ENCODE measurements around the gene MYPN. TPM values are rescaled to one million over a fixed set of nuclear protein-coding genes. Genes with fewer than 3 reads are reported as not detected.

Gene MYPN
- total RNA-seq, 1 experiment from 2014 or later: 6.0 TPM

DNA sequence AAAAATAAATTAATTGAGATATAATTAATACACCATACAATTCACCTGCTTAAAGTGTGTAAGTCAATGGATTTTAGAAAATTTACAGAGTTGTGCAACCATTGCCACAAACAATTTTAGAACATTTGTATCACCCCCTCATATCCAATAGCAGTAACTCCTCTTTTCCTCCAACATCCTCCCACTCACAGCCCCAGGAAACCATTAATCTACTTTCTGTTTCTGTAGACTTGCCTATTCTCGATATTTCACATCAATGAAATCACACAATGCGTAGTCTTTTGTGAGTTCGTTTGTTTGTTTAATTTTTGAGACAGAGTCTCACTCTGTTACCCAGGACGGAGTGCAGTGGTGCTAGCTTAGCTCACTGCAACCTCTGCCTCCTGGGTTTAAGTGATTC, 20.5 kb upstream of the MYPN start:
- Histone ChIP-seq H3K9ac (ENCODE audit: low read length) (peak overlapping the region; percentile 80), H3K36me3 (ENCODE audit: low read depth, low read length) (0 out of 2 replicates have a peak, but pooled peaks cover 5% of the 10 kb centered on the region), H3K27me3 (ENCODE audit: low read length) (no peaks in the 10 kb centered on the region), H3K9me3 (ENCODE audit: low read length) (no peaks in the 10 kb centered on the region), H3K4me1 (ENCODE audit: insufficient read depth, low read length) (peaks cover 92% of the 10 kb centered on the region), H4K20me1 (ENCODE audit: low read length) (no peaks in the 10 kb centered on the region), H3K79me2 (ENCODE audit: low read length) (peaks cover 63% of the 10 kb centered on the region), H3K4me3 (ENCODE audit: low read length) (peak overlapping the region; percentile 66), H3K9me2 (replicated peaks; ENCODE audit: low read length) (no peaks in the 10 kb centered on the region), H3F3A (ENCODE audit: low read length, unreplicated experiment) (peaks cover 17% of the 10 kb centered on the region), H3K27ac (ENCODE audit: low read length) (peak overlapping the region; percentile 91), H2AFZ (ENCODE audit: low read length) (no peak overlapping the region; the same call in 1 of the 2 replicates), H3K4me2 (ENCODE audit: low read length) (peak overlapping the region; percentile 85)
- ATAC-seq (no peak), DNase-seq (peak; percentile 49)
- ChIA-PET CTCF (no interaction called here), POLR2A (ENCODE audit: unreplicated experiment) (interaction anchor here (0.7 kb wide), 1 partner anchor 821 kb away, joined by 4 read pairs; no protein-coding TSS in a partner anchor)
- no TSS peak for BruUV-seq (replicated peaks)
- intact Hi-C loops (cut with micrococcal nuclease): loop anchor here (5.0 kb wide), 1 partner anchor 244 kb away; the partner anchor contains the start of genes HNRNPH3 and PBLD
- TF ChIP-seq EZH2 (IDR thresholded peaks at IDR 0.05; ENCODE audit: low read length, unreplicated experiment) (no peak), EZH2phosphoT487 (IDR thresholded peaks at IDR 0.05; ENCODE audit: borderline replicate concordance, low read length) (no peak)
- TF ChIP-seq, protein P1, sequence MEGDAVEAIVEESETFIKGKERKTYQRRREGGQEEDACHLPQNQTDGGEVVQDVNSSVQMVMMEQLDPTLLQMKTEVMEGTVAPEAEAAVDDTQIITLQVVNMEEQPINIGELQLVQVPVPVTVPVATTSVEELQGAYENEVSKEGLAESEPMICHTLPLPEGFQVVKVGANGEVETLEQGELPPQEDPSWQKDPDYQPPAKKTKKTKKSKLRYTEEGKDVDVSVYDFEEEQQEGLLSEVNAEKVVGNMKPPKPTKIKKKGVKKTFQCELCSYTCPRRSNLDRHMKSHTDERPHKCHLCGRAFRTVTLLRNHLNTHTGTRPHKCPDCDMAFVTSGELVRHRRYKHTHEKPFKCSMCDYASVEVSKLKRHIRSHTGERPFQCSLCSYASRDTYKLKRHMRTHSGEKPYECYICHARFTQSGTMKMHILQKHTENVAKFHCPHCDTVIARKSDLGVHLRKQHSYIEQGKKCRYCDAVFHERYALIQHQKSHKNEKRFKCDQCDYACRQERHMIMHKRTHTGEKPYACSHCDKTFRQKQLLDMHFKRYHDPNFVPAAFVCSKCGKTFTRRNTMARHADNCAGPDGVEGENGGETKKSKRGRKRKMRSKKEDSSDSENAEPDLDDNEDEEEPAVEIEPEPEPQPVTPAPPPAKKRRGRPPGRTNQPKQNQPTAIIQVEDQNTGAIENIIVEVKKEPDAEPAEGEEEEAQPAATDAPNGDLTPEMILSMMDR (conservative IDR thresholded peaks at IDR 0.05; ENCODE audit: low read depth, low read length): no peak

DNA sequence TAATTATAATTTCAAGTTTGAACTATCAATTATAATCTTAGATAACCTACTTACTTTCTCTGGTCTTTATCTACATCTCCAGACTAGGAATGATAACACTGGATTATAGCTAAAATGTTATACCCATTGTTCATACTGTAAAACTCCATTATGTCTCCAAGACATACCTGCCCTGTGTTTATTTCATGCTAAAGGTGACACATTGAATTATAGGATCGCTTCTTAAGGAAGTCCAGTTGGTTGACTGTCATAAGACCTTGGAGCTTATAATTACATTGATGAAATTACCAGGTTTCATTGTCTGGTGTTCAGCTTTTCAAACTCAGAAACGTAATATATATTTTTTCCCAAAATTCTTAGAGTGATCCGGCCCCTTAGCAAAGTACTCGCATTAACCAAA, 18.7 kb upstream of the MYPN start:
- peak overlapping the region; percentile 85 for H3K4me2 ChIP-seq (ENCODE audit: low read length)
- peaks cover 95% of the 10 kb centered on the region for H3K4me1 ChIP-seq (ENCODE audit: insufficient read depth, low read length)
- DNase-seq (no peak), ATAC-seq (no peak)
- TF ChIP-seq, protein P1 (conservative IDR thresholded peaks at IDR 0.05; ENCODE audit: low read depth, low read length): no peak
- TF ChIP-seq EZH2 (IDR thresholded peaks at IDR 0.05; ENCODE audit: low read length, unreplicated experiment) (no peak), EZH2phosphoT487 (IDR thresholded peaks at IDR 0.05; ENCODE audit: borderline replicate concordance, low read length) (no peak)
- no peaks in the 10 kb centered on the region for H3K9me3 ChIP-seq (ENCODE audit: low read length)
- ChIA-PET CTCF (interaction anchor here (0.8 kb wide), 1 partner anchor 122 kb away, joined by 3 read pairs; no protein-coding TSS in a partner anchor), POLR2A (ENCODE audit: unreplicated experiment) (interaction anchor here (0.5 to 0.9 kb wide), 3 partner anchors 46 to 145 kb away, joined by 5 read pairs; no protein-coding TSS in a partner anchor)
- intact Hi-C loops (cut with micrococcal nuclease): no loop called here
- no peaks in the 10 kb centered on the region for H3K9me2 ChIP-seq (replicated peaks; ENCODE audit: low read length)
- no peaks in the 10 kb centered on the region for H4K20me1 ChIP-seq (ENCODE audit: low read length)
- H3K36me3 ChIP-seq (ENCODE audit: low read depth, low read length): 0 out of 2 replicates have a peak, but pooled peaks cover 5% of the 10 kb centered on the region
- BruUV-seq (replicated peaks): no TSS peak
- H3K79me2 ChIP-seq (ENCODE audit: low read length): peaks cover 76% of the 10 kb centered on the region
- H3K9ac ChIP-seq (ENCODE audit: low read length): peak overlapping the region; percentile 23
- peak overlapping the region; percentile 91 for H3K27ac ChIP-seq (ENCODE audit: low read length)
- peak overlapping the region; percentile 66 for H3K4me3 ChIP-seq (ENCODE audit: low read length)
- H3K27me3 ChIP-seq (ENCODE audit: low read length): no peaks in the 10 kb centered on the region
- H3F3A ChIP-seq (ENCODE audit: low read length, unreplicated experiment): peaks cover 27% of the 10 kb centered on the region
- H2AFZ ChIP-seq (ENCODE audit: low read length): no peak overlapping the region

DNA sequence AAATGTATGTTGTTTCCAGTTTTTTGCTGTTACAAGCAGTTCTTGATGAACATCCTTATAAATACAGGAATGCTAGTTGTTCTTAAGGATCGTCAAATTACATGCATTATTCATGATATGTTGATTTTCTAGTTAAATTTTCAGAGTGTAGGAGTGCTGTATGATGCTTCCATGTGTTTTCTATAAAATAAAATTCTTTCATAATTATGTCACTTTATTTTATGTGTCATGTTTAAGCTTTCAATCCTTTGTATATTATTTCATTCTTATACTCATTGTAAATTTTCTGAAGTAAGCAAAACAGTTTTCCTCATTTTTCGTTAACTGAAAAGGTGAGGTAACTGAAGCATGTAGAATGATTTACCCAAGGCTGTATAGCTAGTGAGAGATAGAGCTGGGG, 16.8 kb upstream of the MYPN start:
- DNase-seq (peak; percentile 61), ATAC-seq (no peak)
- Histone ChIP-seq H2AFZ (ENCODE audit: low read length) (no peak overlapping the region), H3K4me2 (ENCODE audit: low read length) (peak overlapping the region; percentile 27), H3K9me2 (replicated peaks; ENCODE audit: low read length) (no peaks in the 10 kb centered on the region), H3K27ac (ENCODE audit: low read length) (peak overlapping the region; percentile 94), H3K9me3 (ENCODE audit: low read length) (no peaks in the 10 kb centered on the region), H3K4me3 (ENCODE audit: low read length) (0 out of 2 replicates have a peak overlapping the region, but pooled peaks have one; percentile 1), H3K27me3 (ENCODE audit: low read length) (no peaks in the 10 kb centered on the region), H3K4me1 (ENCODE audit: insufficient read depth, low read length) (peaks cover 93% of the 10 kb centered on the region), H3F3A (ENCODE audit: low read length, unreplicated experiment) (peaks cover 22% of the 10 kb centered on the region), H3K9ac (ENCODE audit: low read length) (peak overlapping the region; percentile 71), H3K36me3 (ENCODE audit: low read depth, low read length) (0 out of 2 replicates have a peak, but pooled peaks cover 5% of the 10 kb centered on the region), H3K79me2 (ENCODE audit: low read length) (peaks cover 85% of the 10 kb centered on the region), H4K20me1 (ENCODE audit: low read length) (no peaks in the 10 kb centered on the region)
- intact Hi-C loops (cut with micrococcal nuclease): no loop called here
- BruUV-seq (replicated peaks): no TSS peak
- POLR2A ChIA-PET (ENCODE audit: unreplicated experiment): interaction anchor here (0.6 to 0.8 kb wide), 2 partner anchors 58 to 239 kb away, joined by 3 to 5 read pairs; partner anchors contain the start of gene HNRNPH3
- CTCF ChIA-PET: interaction anchor here (1.5 kb wide), 1 partner anchor 65 kb away, joined by 4 read pairs; no protein-coding TSS in a partner anchor
- TF ChIP-seq EZH2phosphoT487 (IDR thresholded peaks at IDR 0.05; ENCODE audit: borderline replicate concordance, low read length) (no peak), EZH2 (IDR thresholded peaks at IDR 0.05; ENCODE audit: low read length, unreplicated experiment) (no peak)
- TF ChIP-seq, protein P1 (conservative IDR thresholded peaks at IDR 0.05; ENCODE audit: low read depth, low read length): no peak

Measured in PC-3 (cell line).